ENCODE measurements around the gene KCNK10.
"Not testable (repeated sequence)": the region's sequence is repeated elsewhere in the genome, so short reads cannot be mapped to it uniquely, and the experiment has no call there.

The KCNK10 gene

GRCh38 chr14:88264116-88264515, 59.0 kb downstream of the KCNK10 start:
- Histone ChIP-seq H2AFZ (ENCODE audit: low read depth) (no peak overlapping the region), H3K9ac (no peak overlapping the region), H3K79me2 (ENCODE audit: insufficient read depth, low read depth) (no peaks in the 10 kb centered on the region), H4K20me1 (ENCODE audit: insufficient read depth) (no peaks in the 10 kb centered on the region), H3K4me3 (IDR thresholded peaks at IDR 0.05; ENCODE audit: insufficient read depth, low read depth, low read length) (no peak overlapping the region), H3K4me1 (ENCODE audit: low read depth, poor library complexity, severe bottlenecking) (no peaks in the 10 kb centered on the region), H3K36me3 (ENCODE audit: insufficient read depth) (no peaks in the 10 kb centered on the region), H3K27me3 (ENCODE audit: insufficient read depth, low read depth) (no peaks in the 10 kb centered on the region), H3K27ac (no peak overlapping the region), H3K4me2 (no peak overlapping the region)
- TF ChIP-seq CTCF (conservative IDR thresholded peaks at IDR 0.05; ENCODE audit: low read depth, low read length): no peak

- not testable (repeated sequence) for H3K36me3 ChIP-seq (ENCODE audit: insufficient read depth); H3K9ac ChIP-seq; H3K4me3 ChIP-seq (IDR thresholded peaks at IDR 0.05; ENCODE audit: insufficient read depth, low read depth, low read length)
Measured at GRCh38 chr14:88261302-88261701, 61.8 kb downstream of the KCNK10 start.

GRCh38 chr14:88258021-88258420, 65.0 kb downstream of the KCNK10 start:
- H3K27ac ChIP-seq: no peak overlapping the region
- no peaks in the 10 kb centered on the region for H3K36me3 ChIP-seq (ENCODE audit: insufficient read depth)
- no peaks in the 10 kb centered on the region for H4K20me1 ChIP-seq (ENCODE audit: insufficient read depth)
- H3K4me2 ChIP-seq: no peak overlapping the region
- no peaks in the 10 kb centered on the region for H3K79me2 ChIP-seq (ENCODE audit: insufficient read depth, low read depth)
- TF ChIP-seq CTCF (conservative IDR thresholded peaks at IDR 0.05; ENCODE audit: low read depth, low read length): no peak
- H3K27me3 ChIP-seq (ENCODE audit: insufficient read depth, low read depth): no peaks in the 10 kb centered on the region
- no peak overlapping the region for H3K4me3 ChIP-seq (IDR thresholded peaks at IDR 0.05; ENCODE audit: insufficient read depth, low read depth, low read length)
- H3K4me1 ChIP-seq (ENCODE audit: low read depth, poor library complexity, severe bottlenecking): no peaks in the 10 kb centered on the region
- no peak overlapping the region for H2AFZ ChIP-seq (ENCODE audit: low read depth)
- no peak overlapping the region for H3K9ac ChIP-seq

More at GRCh38 chr14:88261302-88261701, 61.8 kb downstream of the KCNK10 start:
- H3K79me2 ChIP-seq (ENCODE audit: insufficient read depth, low read depth); H2AFZ ChIP-seq (ENCODE audit: low read depth); H3K4me1 ChIP-seq (ENCODE audit: low read depth, poor library complexity, severe bottlenecking); H3K27ac ChIP-seq; H3K27me3 ChIP-seq (ENCODE audit: insufficient read depth, low read depth); H3K4me2 ChIP-seq; H4K20me1 ChIP-seq (ENCODE audit: insufficient read depth): not testable (repeated sequence)

- TF ChIP-seq CTCF (conservative IDR thresholded peaks at IDR 0.05; ENCODE audit: low read depth, low read length): no peak
- H2AFZ ChIP-seq (ENCODE audit: low read depth): no peak overlapping the region
- H3K4me1 ChIP-seq (ENCODE audit: low read depth, poor library complexity, severe bottlenecking): no peaks in the 10 kb centered on the region
- no peaks in the 10 kb centered on the region for H3K36me3 ChIP-seq (ENCODE audit: insufficient read depth)
- H3K9ac ChIP-seq: no peak overlapping the region
- no peaks in the 10 kb centered on the region for H3K27me3 ChIP-seq (ENCODE audit: insufficient read depth, low read depth)
- H3K79me2 ChIP-seq (ENCODE audit: insufficient read depth, low read depth): no peaks in the 10 kb centered on the region
- no peak overlapping the region for H3K27ac ChIP-seq
- no peak overlapping the region for H3K4me2 ChIP-seq
- no peaks in the 10 kb centered on the region for H4K20me1 ChIP-seq (ENCODE audit: insufficient read depth)
- H3K4me3 ChIP-seq (IDR thresholded peaks at IDR 0.05; ENCODE audit: insufficient read depth, low read depth, low read length): no peak overlapping the region
Measured at GRCh38 chr14:88256997-88257950, 65.8 kb downstream of the KCNK10 start.

GRCh38 chr14:88255798-88256197, 67.3 kb downstream of the KCNK10 start:
- Histone ChIP-seq H3K27ac (no peak overlapping the region), H4K20me1 (ENCODE audit: insufficient read depth) (no peaks in the 10 kb centered on the region), H3K4me3 (IDR thresholded peaks at IDR 0.05; ENCODE audit: insufficient read depth, low read depth, low read length) (no peak overlapping the region), H2AFZ (ENCODE audit: low read depth) (no peak overlapping the region), H3K4me1 (ENCODE audit: low read depth, poor library complexity, severe bottlenecking) (no peaks in the 10 kb centered on the region), H3K36me3 (ENCODE audit: insufficient read depth) (no peaks in the 10 kb centered on the region), H3K9ac (no peak overlapping the region), H3K79me2 (ENCODE audit: insufficient read depth, low read depth) (no peaks in the 10 kb centered on the region), H3K27me3 (ENCODE audit: insufficient read depth, low read depth) (no peaks in the 10 kb centered on the region), H3K4me2 (no peak overlapping the region)
- no peak for TF ChIP-seq CTCF (conservative IDR thresholded peaks at IDR 0.05; ENCODE audit: low read depth, low read length)
